CD4-positive, alpha-beta memory T cell (primary cell): Measurements from ENCODE around the gene BCL7C. TPM values are rescaled to one million over a fixed set of nuclear protein-coding genes. Genes with fewer than 3 reads are reported as not detected.

ENCODE experiments used
- CTCF ChIA-PET: fragments of 350-600 bp; sonication (Branson Sonifier 250); formaldehyde crosslinking; loops from one replicate; lab custom pipeline; 2021; ENCODE audit warnings: inconsistent platforms; ENCODE audit not compliant: partially characterized antibody; lab: Charles Lee
- POLR2A ChIA-PET: fragments of 350-600 bp; sonication (Branson Sonifier 250); formaldehyde crosslinking; loops from one replicate; lab custom pipeline; 2021; ENCODE audit not compliant: partially characterized antibody; lab: Charles Lee
- DNase-seq, 5 donors: peaks; one replicate each; pipeline versions ENCODE4 v3.0.0 to v3.0.0-alpha.2; 2020 to 2022; ENCODE audit warnings: mixed read lengths in 1 of 5
- H3K27ac ChIP-seq: one replicate; pipeline ENCODE4 v1.7.0; 2013; ENCODE audit warnings: low read depth, low read length
- H3K27me3 ChIP-seq: 2 replicates; pipeline ENCODE4 v1.7.0; 2013; ENCODE audit warnings: mild to moderate bottlenecking, low read length, moderate library complexity; ENCODE audit not compliant: insufficient read depth
- H3K36me3 ChIP-seq: 2 replicates; pipeline ENCODE4 v1.7.0; 2013; ENCODE audit warnings: mild to moderate bottlenecking, low read length, moderate library complexity; ENCODE audit not compliant: insufficient read depth
- H3K4me1 ChIP-seq: 2 replicates; pipeline ENCODE4 v1.7.0; 2013; ENCODE audit warnings: mild to moderate bottlenecking, low read length, moderate library complexity; ENCODE audit not compliant: insufficient read depth
- H3K4me3 ChIP-seq, 2 donors: one replicate each; pipeline ENCODE4 v1.7.0; 2013; ENCODE audit warnings: low read length in 2 of 2, mild to moderate bottlenecking in 1 of 2
- H3K9me3 ChIP-seq, 2 donors: one replicate each; pipeline ENCODE4 v1.7.0; 2013; ENCODE audit warnings: low read length in 2 of 2, control low read depth in 1 of 2; ENCODE audit not compliant: control insufficient read depth in 1 of 2
- H3K27ac Mint-ChIP-seq, 7 donors: one replicate each; pipeline ENCODE4 v1.8.0; 2020 to 2021; ENCODE audit warnings: mixed read lengths in 7 of 7, mild to moderate bottlenecking in 6 of 7, inconsistent platforms in 3 of 7, moderate library complexity in 3 of 7
- H3K27me3 Mint-ChIP-seq, 2 donors: one replicate each; pipeline ENCODE4 v1.8.0; 2020 to 2021; ENCODE audit warnings: mixed read lengths in 2 of 2
- H3K36me3 Mint-ChIP-seq, 2 donors: one replicate each; pipeline ENCODE4 v1.8.0; 2020 to 2021; ENCODE audit warnings: mixed read lengths in 2 of 2, inconsistent platforms in 1 of 2, mild to moderate bottlenecking in 1 of 2
- H3K4me1 Mint-ChIP-seq, 4 donors: one replicate each; pipeline ENCODE4 v1.8.0; 2020 to 2021; ENCODE audit warnings: mixed read lengths in 4 of 4, mild to moderate bottlenecking in 1 of 4
- H3K4me3 Mint-ChIP-seq, 8 donors: one replicate each; pipeline ENCODE4 v1.8.0; 2020 to 2021; ENCODE audit warnings: mixed read lengths in 8 of 8, mild to moderate bottlenecking in 7 of 8, moderate library complexity in 6 of 8, inconsistent platforms in 3 of 8
- H3K9me3 Mint-ChIP-seq, 8 donors: one replicate each; pipeline ENCODE4 v1.8.0; 2020 to 2021; ENCODE audit warnings: mixed read lengths in 8 of 8, mild to moderate bottlenecking in 5 of 8, inconsistent platforms in 3 of 8, moderate library complexity in 1 of 8
- intact Hi-C: fragments of 100-400 bp; cut with micrococcal nuclease; formaldehyde crosslinking; loops from one replicate; pipeline ENCODE4 v1.15.1; 2023
- polyA plus RNA-seq, 2 donors: library from polyadenylated mRNA; unstranded; fragments of 300-500 nt; fragmentation: Illumina TruSeq; gene quantifications; one replicate each; pipeline ENCODE4 v1.2.3, GENCODE V29; 2021
- total RNA-seq, 2 experiments: library from RNA; stranded (reverse); gene quantifications; one replicate each; pipeline ENCODE4 v1.2.3, GENCODE V29; 2021

BCL7C gene
- total and polyA plus RNA-seq, 4 experiments from 2014 or later, result 25.5 to 53.1 (median 36.3) TPM

DNA sequence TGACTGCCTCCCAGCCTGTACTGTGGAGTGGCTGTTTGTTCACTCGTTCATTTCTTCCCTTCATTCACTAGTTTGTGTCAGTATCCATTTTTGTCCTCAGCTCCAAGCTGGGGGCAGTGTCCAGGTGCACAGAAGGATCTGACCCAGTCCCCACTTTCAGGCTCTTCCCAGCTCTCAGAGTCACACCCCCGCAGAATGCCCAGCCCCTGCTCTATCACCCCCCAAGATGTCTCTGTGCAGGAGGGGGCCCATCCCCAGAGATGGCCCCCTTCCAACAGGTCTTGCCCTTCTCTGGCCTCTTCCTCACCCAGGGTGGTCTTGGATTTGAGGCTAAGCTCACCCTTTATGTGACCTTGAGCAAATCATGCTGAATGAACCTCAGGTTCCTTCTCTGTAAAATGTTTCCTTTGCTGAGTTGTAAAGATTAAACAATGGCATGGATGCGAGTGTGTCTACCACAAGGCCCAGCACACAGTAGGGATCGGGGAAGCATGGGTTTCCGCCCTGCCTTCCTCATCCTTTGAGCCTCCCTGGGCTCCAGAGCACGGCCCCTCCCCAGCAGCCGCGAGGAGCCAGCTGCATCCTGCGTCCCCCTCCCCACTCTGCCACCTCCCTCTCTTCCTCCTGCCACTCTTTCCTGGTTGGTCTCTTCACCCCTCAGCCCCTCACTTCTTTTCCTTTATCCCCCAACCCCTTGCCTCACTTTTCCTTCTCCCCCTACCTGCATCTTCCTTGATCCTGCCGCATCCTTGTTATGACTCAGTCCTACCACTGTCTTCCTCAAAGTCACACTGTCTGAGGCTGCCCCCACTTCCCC, 32.3 kb upstream of the BCL7C start:
- no peak overlapping the region for H3K27ac ChIP-seq
- intact Hi-C loops, result no loop called here
- H3K4me3 ChIP-seq, result no peak overlapping the region
- H3K36me3 Mint-ChIP-seq, result peaks cover 5 to 18% of the 10 kb centered on the region in 2 donors
- DNase-seq, result no peak
- H3K9me3 ChIP-seq, result no peaks in the 10 kb centered on the region
- H3K27me3 ChIP-seq, result no peaks in the 10 kb centered on the region
- H3K4me1 Mint-ChIP-seq, result peaks cover 7 to 33% (median 15%) of the 10 kb centered on the region in 4 donors
- no peaks in the 10 kb centered on the region for H3K27me3 Mint-ChIP-seq
- peaks cover 6% of the 10 kb centered on the region for H3K36me3 ChIP-seq
- ChIA-PET CTCF (interaction anchor here (1.8 kb wide), 1 partner anchor 15 kb away, joined by 9 read pairs; no protein-coding TSS in a partner anchor), POLR2A (interaction anchor here (1.3 to 3.2 kb wide), 3 partner anchors 24 to 533 kb away, joined by 4 to 10 read pairs (median 7); partner anchors contain the start of gene ARMC5)
- H3K27ac Mint-ChIP-seq, result peak overlapping the region in 3 of 7 donors; percentile 23 to 72 (median 70)
- H3K4me3 Mint-ChIP-seq, result peak overlapping the region in 4 of 8 donors; percentile 39 to 76 (median 58)
- H3K9me3 Mint-ChIP-seq, result peaks cover 0 to 2% (median 0%) of the 10 kb centered on the region in 8 donors
- H3K4me1 ChIP-seq, result peaks cover 12% of the 10 kb centered on the region

DNA sequence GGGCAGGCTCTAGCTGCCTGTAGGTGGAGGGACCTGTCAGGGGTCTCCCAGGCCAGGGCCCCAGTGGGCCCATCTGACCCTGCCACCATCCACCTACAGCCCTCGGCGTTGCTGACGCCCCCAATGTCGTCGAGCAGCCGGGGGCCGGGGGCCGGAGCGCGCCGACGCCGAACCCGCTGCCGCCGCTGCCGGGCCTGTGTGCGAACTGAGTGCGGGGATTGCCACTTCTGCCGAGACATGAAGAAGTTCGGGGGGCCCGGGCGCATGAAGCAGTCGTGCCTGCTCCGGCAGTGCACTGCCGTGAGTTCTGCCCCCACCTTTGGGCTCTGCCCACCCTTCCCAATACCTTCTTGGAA, 31.7 kb upstream of the BCL7C start:
- Mint-ChIP-seq H3K4me3 (peak overlapping the region in 3 of 8 donors; percentile 39 to 76 (median 56)), H3K9me3 (peaks cover 0 to 2% (median 0%) of the 10 kb centered on the region in 8 donors), H3K27me3 (no peaks in the 10 kb centered on the region), H3K4me1 (peaks cover 7 to 33% (median 17%) of the 10 kb centered on the region in 4 donors), H3K36me3 (peaks cover 0 to 15% of the 10 kb centered on the region in 2 donors), H3K27ac (peak overlapping the region in 2 of 7 donors; percentile 70 to 72)
- ChIA-PET CTCF (interaction anchor here (1.8 kb wide), 1 partner anchor 16 kb away, joined by 9 read pairs; no protein-coding TSS in a partner anchor), POLR2A (interaction anchor here (1.0 to 2.6 kb wide), 2 partner anchors 50 to 227 kb away, joined by 3 to 10 read pairs; partner anchors contain the start of gene SRCAP)
- intact Hi-C loops, result no loop called here
- DNase-seq, result no peak
- Histone ChIP-seq H3K4me1 (peaks cover 12% of the 10 kb centered on the region), H3K9me3 (no peaks in the 10 kb centered on the region), H3K27ac (no peak overlapping the region), H3K4me3 (no peak overlapping the region), H3K27me3 (no peaks in the 10 kb centered on the region), H3K36me3 (peaks cover 2% of the 10 kb centered on the region)

- Histone ChIP-seq H3K9me3 (no peaks in the 10 kb centered on the region), H3K4me3 (no peak overlapping the region), H3K36me3 (no peaks in the 10 kb centered on the region), H3K27me3 (no peaks in the 10 kb centered on the region), H3K4me1 (peaks cover 12% of the 10 kb centered on the region), H3K27ac (no peak overlapping the region)
- H3K27me3 Mint-ChIP-seq, result no peaks in the 10 kb centered on the region
- DNase-seq, result no peak
- H3K36me3 Mint-ChIP-seq, result peaks cover 0 to 15% of the 10 kb centered on the region in 2 donors
- ChIA-PET POLR2A (interaction anchor here (1.0 to 2.6 kb wide), 5 partner anchors 17 to 226 kb away, joined by 3 to 10 read pairs (median 8); partner anchors contain the start of genes KAT8 and SRCAP), CTCF (interaction anchor here (1.3 kb wide), 1 partner anchor 81 kb away, joined by 4 read pairs; no protein-coding TSS in a partner anchor)
- H3K9me3 Mint-ChIP-seq, result peaks cover 0 to 2% (median 0%) of the 10 kb centered on the region in 8 donors
- peak overlapping the region; percentile 27 to 80 (median 70) for H3K27ac Mint-ChIP-seq
- intact Hi-C loops, result no loop called here
- H3K4me1 Mint-ChIP-seq, result peaks cover 7 to 33% (median 17%) of the 10 kb centered on the region in 4 donors
- peak overlapping the region; percentile 61 to 76 (median 74) for H3K4me3 Mint-ChIP-seq
These were observed 31.2 kb upstream of the BCL7C start for GRCh38 chr16:30924913-30925631.

DNA sequence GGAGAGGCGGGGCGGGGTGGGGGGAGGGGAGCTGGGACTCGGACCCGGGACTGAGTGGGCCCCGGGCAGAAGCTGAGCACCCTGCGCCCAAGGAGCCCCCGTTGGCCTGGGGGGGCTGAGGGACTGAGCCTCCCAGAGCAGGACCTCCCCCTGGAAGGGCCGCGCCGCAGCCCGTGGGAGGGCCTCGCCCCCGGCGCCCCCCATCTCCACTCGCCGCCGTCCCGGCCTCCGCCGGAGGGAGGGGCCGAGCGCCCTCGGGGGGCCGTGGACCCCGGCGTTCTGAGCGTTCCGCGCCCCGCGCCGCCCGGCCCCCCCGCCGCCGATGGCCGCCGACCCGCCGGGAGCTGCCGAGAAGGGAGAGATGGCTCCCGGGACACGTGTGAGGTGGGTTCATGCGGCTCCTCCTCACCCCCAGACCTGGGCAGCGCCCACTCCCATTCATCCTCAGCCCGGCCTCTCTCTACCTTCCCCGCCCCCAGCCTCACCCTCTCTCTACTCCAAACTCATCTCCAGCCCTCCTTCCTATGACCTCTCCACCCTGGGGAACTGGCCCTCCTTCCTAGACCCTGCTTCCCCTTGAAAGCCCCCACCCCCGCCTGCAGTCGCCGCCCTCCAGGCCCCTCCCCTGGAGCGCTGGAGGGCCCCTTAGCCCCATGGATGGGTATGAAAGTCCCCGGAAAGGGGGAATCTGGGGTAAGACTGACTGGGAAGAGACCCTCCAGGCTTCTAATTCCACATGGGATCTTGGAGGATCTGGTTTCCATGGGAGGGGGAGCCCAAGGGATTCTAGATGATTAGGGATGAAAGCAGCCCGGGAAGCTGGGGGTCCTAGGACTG, 30.4 kb upstream of the BCL7C start:
- Mint-ChIP-seq H3K9me3 (peaks cover 0 to 2% (median 0%) of the 10 kb centered on the region in 8 donors), H3K36me3 (peaks cover 0 to 15% of the 10 kb centered on the region in 2 donors), H3K4me1 (peaks cover 7 to 33% (median 17%) of the 10 kb centered on the region in 4 donors), H3K27me3 (no peaks in the 10 kb centered on the region), H3K4me3 (peak overlapping the region; percentile 61 to 76 (median 72)), H3K27ac (peak overlapping the region in 5 of 7 donors; percentile 42 to 80 (median 70))
- Histone ChIP-seq H3K27me3 (no peaks in the 10 kb centered on the region), H3K9me3 (no peaks in the 10 kb centered on the region), H3K4me1 (peaks cover 12% of the 10 kb centered on the region), H3K27ac (no peak overlapping the region), H3K36me3 (no peaks in the 10 kb centered on the region), H3K4me3 (peak overlapping the region in 1 of 2 donors; percentile 92)
- ChIA-PET CTCF (interaction anchor here (1.1 to 1.3 kb wide), 2 partner anchors 17 to 80 kb away, joined by 3 to 4 read pairs; no protein-coding TSS in a partner anchor), POLR2A (interaction anchor here (1.0 to 2.6 kb wide), 8 partner anchors 18 to 274 kb away, joined by 3 to 10 read pairs (median 7); partner anchors contain the start of genes KAT8 and SRCAP)
- intact Hi-C loops, result no loop called here
- DNase-seq, result no peak

DNA sequence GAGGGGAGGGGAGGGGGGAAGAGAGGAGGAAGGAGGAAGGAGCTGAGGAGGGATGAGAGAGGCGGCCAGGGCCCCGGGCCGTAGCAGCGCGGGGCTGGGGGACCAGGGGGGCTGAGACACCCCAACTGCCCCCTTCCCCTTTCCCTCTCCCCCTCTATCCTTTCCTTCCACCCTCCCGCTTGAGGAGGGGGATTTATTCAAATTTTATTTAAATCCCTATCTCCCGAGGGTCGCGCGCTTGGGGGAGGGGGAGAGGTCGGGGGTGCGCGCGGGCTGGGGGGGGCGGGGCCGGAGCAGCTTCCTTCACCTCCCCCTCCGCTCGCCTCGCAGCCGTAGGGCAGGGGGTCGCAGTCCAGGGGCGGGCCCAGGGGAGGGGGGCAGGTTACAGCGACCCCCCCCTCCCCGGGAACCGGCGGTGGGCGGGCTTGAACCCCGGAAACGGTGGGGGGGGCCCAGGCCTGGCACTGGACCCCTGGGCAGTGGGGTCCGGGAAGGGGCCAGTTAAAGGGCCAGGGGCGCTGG, 29.7 kb upstream of the BCL7C start, which contains the start of gene FBXL19:
FBXL19 (plus strand) TSS at position 19 of the 522 bp plus-strand sequence. CDS start 2,183 bp downstream, outside the sequence.
- H3K4me3 ChIP-seq, result peak within 1 kb of the TSS; percentile 73 to 92
- CTCF ChIA-PET, result interaction anchor here (0.8 to 1.1 kb wide), 2 partner anchors 18 to 79 kb away, joined by 3 read pairs; no protein-coding TSS in a partner anchor
- Mint-ChIP-seq H3K36me3 (peaks cover 0 to 15% of the 10 kb centered on the region in 2 donors), H3K4me1 (peaks cover 7 to 33% (median 17%) of the 10 kb centered on the region in 4 donors), H3K4me3 (peak within 1 kb of the TSS; percentile 95 to 100 (median 99)), H3K27me3 (no peaks in the 10 kb centered on the region), H3K27ac (peak within 1 kb of the TSS; percentile 98 to 100 (median 99)), H3K9me3 (peaks cover 0 to 2% (median 0%) of the 10 kb centered on the region in 8 donors)
- no peaks in the 10 kb centered on the region for H3K27me3 ChIP-seq
- H3K4me1 ChIP-seq, result peaks cover 12% of the 10 kb centered on the region
- peak within 1 kb of the TSS; percentile 90 for H3K27ac ChIP-seq
- intact Hi-C loops, result loop anchor here (1.0 to 2.0 kb wide), 5 partner anchors 19 to 945 kb away; partner anchors contain the start of genes ARMC5, CFAP119, RNF40 and STX4
- POLR2A ChIA-PET, result interaction anchor here (1.1 to 2.4 kb wide), 6 partner anchors 19 to 273 kb away, joined by 3 to 8 read pairs (median 7); partner anchors contain the start of gene KAT8
- no peak for DNase-seq
- no peaks in the 10 kb centered on the region for H3K9me3 ChIP-seq
- no peaks in the 10 kb centered on the region for H3K36me3 ChIP-seq
